ENCODE data around the gene FAM25A.
"Not testable (repeated sequence)": the region's sequence is repeated elsewhere in the genome, so short reads cannot be mapped to it uniquely, and the experiment has no call there.

FAM25A gene

GRCh38 chr10:86981716-86982115 lies 38.4 kb upstream of the FAM25A start:
- H3K4me1 ChIP-seq (ENCODE audit: control insufficient read depth, insufficient read depth, low read length): peaks cover 6% of the 10 kb centered on the region; the same call in 1 of the 2 replicates
- no peak overlapping the region for H3K4me3 ChIP-seq (ENCODE audit: low read depth, low read length)
- H3K9me3 ChIP-seq (ENCODE audit: control insufficient read depth, insufficient read depth, low read length): no peaks in the 10 kb centered on the region
- H3K36me3 ChIP-seq (ENCODE audit: control insufficient read depth, insufficient read depth, low read length): no peaks in the 10 kb centered on the region
- no peaks in the 10 kb centered on the region for H3K27me3 ChIP-seq (ENCODE audit: control insufficient read depth, insufficient read depth, low read length)
- H3K9ac ChIP-seq (ENCODE audit: low read depth, low read length): no peak overlapping the region
- no peak overlapping the region for H3K27ac ChIP-seq (ENCODE audit: low read depth, low read length)

GRCh38 chr10:86984498-86984897 lies 35.6 kb upstream of the FAM25A start:
- not testable (repeated sequence) for H3K9ac ChIP-seq (ENCODE audit: low read depth, low read length); H3K9me3 ChIP-seq (ENCODE audit: control insufficient read depth, insufficient read depth, low read length); H3K27me3 ChIP-seq (ENCODE audit: control insufficient read depth, insufficient read depth, low read length); H3K36me3 ChIP-seq (ENCODE audit: control insufficient read depth, insufficient read depth, low read length); H3K27ac ChIP-seq (ENCODE audit: low read depth, low read length); H3K4me3 ChIP-seq (ENCODE audit: low read depth, low read length); H3K4me1 ChIP-seq (ENCODE audit: control insufficient read depth, insufficient read depth, low read length)

GRCh38 chr10:86988520-86988919 lies 31.6 kb upstream of the FAM25A start:
- Histone ChIP-seq H3K9me3 (ENCODE audit: control insufficient read depth, insufficient read depth, low read length) (no peaks in the 10 kb centered on the region), H3K9ac (ENCODE audit: low read depth, low read length) (no peak overlapping the region), H3K4me3 (ENCODE audit: low read depth, low read length) (no peak overlapping the region), H3K36me3 (ENCODE audit: control insufficient read depth, insufficient read depth, low read length) (no peaks in the 10 kb centered on the region), H3K27ac (ENCODE audit: low read depth, low read length) (no peak overlapping the region), H3K4me1 (ENCODE audit: control insufficient read depth, insufficient read depth, low read length) (0 out of 2 replicates have a peak, but pooled peaks cover 3% of the 10 kb centered on the region), H3K27me3 (ENCODE audit: control insufficient read depth, insufficient read depth, low read length) (no peaks in the 10 kb centered on the region)

GRCh38 chr10:86991362-86991761 lies 28.7 kb upstream of the FAM25A start:
- H3K36me3 ChIP-seq (ENCODE audit: control insufficient read depth, insufficient read depth, low read length); H3K27me3 ChIP-seq (ENCODE audit: control insufficient read depth, insufficient read depth, low read length); H3K9me3 ChIP-seq (ENCODE audit: control insufficient read depth, insufficient read depth, low read length); H3K4me1 ChIP-seq (ENCODE audit: control insufficient read depth, insufficient read depth, low read length); H3K4me3 ChIP-seq (ENCODE audit: low read depth, low read length); H3K9ac ChIP-seq (ENCODE audit: low read depth, low read length); H3K27ac ChIP-seq (ENCODE audit: low read depth, low read length): not testable (repeated sequence)

GRCh38 chr10:86992456-86992855 lies 27.6 kb upstream of the FAM25A start:
- Histone ChIP-seq H3K4me1 (ENCODE audit: control insufficient read depth, insufficient read depth, low read length) (no peaks in the 10 kb centered on the region), H3K27ac (ENCODE audit: low read depth, low read length) (no peak overlapping the region), H3K36me3 (ENCODE audit: control insufficient read depth, insufficient read depth, low read length) (no peaks in the 10 kb centered on the region), H3K9ac (ENCODE audit: low read depth, low read length) (no peak overlapping the region), H3K9me3 (ENCODE audit: control insufficient read depth, insufficient read depth, low read length) (no peaks in the 10 kb centered on the region), H3K4me3 (ENCODE audit: low read depth, low read length) (no peak overlapping the region), H3K27me3 (ENCODE audit: control insufficient read depth, insufficient read depth, low read length) (no peaks in the 10 kb centered on the region)

GRCh38 chr10:86992929-86993328 lies 27.2 kb upstream of the FAM25A start:
- Histone ChIP-seq H3K4me1 (ENCODE audit: control insufficient read depth, insufficient read depth, low read length) (no peaks in the 10 kb centered on the region), H3K36me3 (ENCODE audit: control insufficient read depth, insufficient read depth, low read length) (no peaks in the 10 kb centered on the region), H3K4me3 (ENCODE audit: low read depth, low read length) (no peak overlapping the region), H3K27me3 (ENCODE audit: control insufficient read depth, insufficient read depth, low read length) (no peaks in the 10 kb centered on the region), H3K9me3 (ENCODE audit: control insufficient read depth, insufficient read depth, low read length) (no peaks in the 10 kb centered on the region), H3K9ac (ENCODE audit: low read depth, low read length) (no peak overlapping the region), H3K27ac (ENCODE audit: low read depth, low read length) (no peak overlapping the region)

- not testable (repeated sequence) for H3K36me3 ChIP-seq (ENCODE audit: control insufficient read depth, insufficient read depth, low read length); H3K9ac ChIP-seq (ENCODE audit: low read depth, low read length); H3K27me3 ChIP-seq (ENCODE audit: control insufficient read depth, insufficient read depth, low read length); H3K4me1 ChIP-seq (ENCODE audit: control insufficient read depth, insufficient read depth, low read length); H3K4me3 ChIP-seq (ENCODE audit: low read depth, low read length); H3K9me3 ChIP-seq (ENCODE audit: control insufficient read depth, insufficient read depth, low read length); H3K27ac ChIP-seq (ENCODE audit: low read depth, low read length)
Measured at GRCh38 chr10:86999802-87000403, 20.2 kb upstream of the FAM25A start.

- Histone ChIP-seq H3K27ac (ENCODE audit: low read depth, low read length) (no peak overlapping the region), H3K9me3 (ENCODE audit: control insufficient read depth, insufficient read depth, low read length) (no peaks in the 10 kb centered on the region), H3K36me3 (ENCODE audit: control insufficient read depth, insufficient read depth, low read length) (no peaks in the 10 kb centered on the region), H3K9ac (ENCODE audit: low read depth, low read length) (no peak overlapping the region), H3K4me1 (ENCODE audit: control insufficient read depth, insufficient read depth, low read length) (no peaks in the 10 kb centered on the region), H3K27me3 (ENCODE audit: control insufficient read depth, insufficient read depth, low read length) (no peaks in the 10 kb centered on the region), H3K4me3 (ENCODE audit: low read depth, low read length) (no peak overlapping the region)
Measured at GRCh38 chr10:87000491-87000890, 19.6 kb upstream of the FAM25A start.

- H3K9me3 ChIP-seq (ENCODE audit: control insufficient read depth, insufficient read depth, low read length); H3K27me3 ChIP-seq (ENCODE audit: control insufficient read depth, insufficient read depth, low read length); H3K27ac ChIP-seq (ENCODE audit: low read depth, low read length); H3K9ac ChIP-seq (ENCODE audit: low read depth, low read length); H3K36me3 ChIP-seq (ENCODE audit: control insufficient read depth, insufficient read depth, low read length); H3K4me1 ChIP-seq (ENCODE audit: control insufficient read depth, insufficient read depth, low read length); H3K4me3 ChIP-seq (ENCODE audit: low read depth, low read length): not testable (repeated sequence)
Measured at GRCh38 chr10:87007124-87007523, 13.0 kb upstream of the FAM25A start.

GRCh38 chr10:87007674-87008073 lies 12.4 kb upstream of the FAM25A start:
- not testable (repeated sequence) for H3K4me1 ChIP-seq (ENCODE audit: control insufficient read depth, insufficient read depth, low read length); H3K9me3 ChIP-seq (ENCODE audit: control insufficient read depth, insufficient read depth, low read length); H3K27ac ChIP-seq (ENCODE audit: low read depth, low read length); H3K4me3 ChIP-seq (ENCODE audit: low read depth, low read length); H3K36me3 ChIP-seq (ENCODE audit: control insufficient read depth, insufficient read depth, low read length); H3K27me3 ChIP-seq (ENCODE audit: control insufficient read depth, insufficient read depth, low read length); H3K9ac ChIP-seq (ENCODE audit: low read depth, low read length)

GRCh38 chr10:87008303-87008702 lies 11.8 kb upstream of the FAM25A start:
- H3K4me3 ChIP-seq (ENCODE audit: low read depth, low read length); H3K36me3 ChIP-seq (ENCODE audit: control insufficient read depth, insufficient read depth, low read length); H3K9me3 ChIP-seq (ENCODE audit: control insufficient read depth, insufficient read depth, low read length); H3K27ac ChIP-seq (ENCODE audit: low read depth, low read length); H3K4me1 ChIP-seq (ENCODE audit: control insufficient read depth, insufficient read depth, low read length); H3K9ac ChIP-seq (ENCODE audit: low read depth, low read length); H3K27me3 ChIP-seq (ENCODE audit: control insufficient read depth, insufficient read depth, low read length): not testable (repeated sequence)

GRCh38 chr10:87009134-87009696 lies 10.9 kb upstream of the FAM25A start:
- H3K27me3 ChIP-seq (ENCODE audit: control insufficient read depth, insufficient read depth, low read length); H3K4me3 ChIP-seq (ENCODE audit: low read depth, low read length); H3K36me3 ChIP-seq (ENCODE audit: control insufficient read depth, insufficient read depth, low read length); H3K9ac ChIP-seq (ENCODE audit: low read depth, low read length); H3K4me1 ChIP-seq (ENCODE audit: control insufficient read depth, insufficient read depth, low read length); H3K27ac ChIP-seq (ENCODE audit: low read depth, low read length); H3K9me3 ChIP-seq (ENCODE audit: control insufficient read depth, insufficient read depth, low read length): not testable (repeated sequence)

All from HUES48 (cell line).